Natural killer cell (primary cell): ENCODE measurements around the gene HPDL. TPM values are rescaled to one million over a fixed set of nuclear protein-coding genes. Genes with fewer than 3 reads are reported as not detected.
A peak's percentile ranks its signal among the peaks of the same experiment; 100 is the strongest.
"Not testable (repeated sequence)": the region's sequence is repeated elsewhere in the genome, so short reads cannot be mapped to it uniquely, and the experiment has no call there.

ENCODE experiments used
- ATAC-seq, 3 donors: fragments of 150-1000 bp in 2 of 3; fragments of 200-7000 bp in 1 of 3; cut with Tn5 transposase; 1 replicate in 1 of 3; 2 replicates in 2 of 3; pipeline ENCODE4 v1.10.0; 2021; ENCODE audit warnings: mild to moderate bottlenecking in 2 of 3, moderate library complexity in 2 of 3
- DNase-seq, 2 donors: peaks; one replicate each; pipeline versions ENCODE4 v3.0.0 to v3.0.0-alpha.2; 2013 to 2021; ENCODE audit warnings: mixed read lengths in 1 of 2
- H3K27ac ChIP-seq: one replicate; pipeline ENCODE4 v1.5.1; 2013; ENCODE audit warnings: mild to moderate bottlenecking, low read length
- H3K27me3 ChIP-seq: one replicate; pipeline ENCODE4 v1.6.1; 2013; ENCODE audit warnings: low read length; ENCODE audit not compliant: control insufficient read depth, insufficient read depth
- H3K36me3 ChIP-seq: one replicate; pipeline ENCODE4 v1.6.1; 2013; ENCODE audit warnings: low read length; ENCODE audit not compliant: control insufficient read depth, insufficient read depth
- H3K4me1 ChIP-seq: one replicate; pipeline ENCODE4 v1.6.1; 2013; ENCODE audit warnings: low read length; ENCODE audit not compliant: control insufficient read depth, insufficient read depth
- H3K4me3 ChIP-seq: one replicate; pipeline ENCODE4 v1.5.1; 2013; ENCODE audit warnings: low read length
- H3K9me3 ChIP-seq: one replicate; pipeline ENCODE4 v1.6.1; 2013; ENCODE audit warnings: low read length; ENCODE audit not compliant: control insufficient read depth, insufficient read depth
- H3K27ac Mint-ChIP-seq, 2 donors: one replicate each; pipeline ENCODE4 v1.8.0; 2022; ENCODE audit warnings: mild to moderate bottlenecking in 2 of 2, mixed read lengths in 2 of 2, moderate library complexity in 1 of 2
- H3K27me3 Mint-ChIP-seq, 2 donors: one replicate each; pipeline ENCODE4 v1.8.0; 2022; ENCODE audit warnings: low read depth in 2 of 2, mixed read lengths in 2 of 2
- H3K36me3 Mint-ChIP-seq: one replicate; pipeline ENCODE4 v1.8.0; 2022; ENCODE audit warnings: mixed read lengths
- H3K4me1 Mint-ChIP-seq, 2 donors: one replicate each; pipeline ENCODE4 v1.8.0; 2022; ENCODE audit warnings: mixed read lengths in 2 of 2
- H3K4me3 Mint-ChIP-seq: one replicate; pipeline ENCODE4 v1.8.0; 2022; ENCODE audit warnings: mild to moderate bottlenecking, moderate library complexity, mixed read lengths
- H3K9me3 Mint-ChIP-seq, 2 donors: one replicate each; pipeline ENCODE4 v1.8.0; 2022; ENCODE audit warnings: mixed read lengths in 2 of 2
- CTCF ChIP-seq: fragments of 200-600 bp; IDR thresholded peaks from one replicate; pipeline ENCODE4 v1.8.0; 2022; ENCODE audit warnings: antibody characterized with exemption
- WGBS: methylation state at CpG from one replicate; pipeline ENCODE4 v1.1.7; 2013; ENCODE audit warnings: missing lambda C conversion rate; ENCODE audit not compliant: insufficient coverage; 5-methylcytosine and 5-hydroxymethylcytosine counted together
- intact Hi-C: fragments of 100-400 bp; cut with micrococcal nuclease; formaldehyde crosslinking; loops from one replicate; pipeline ENCODE4 v1.14.2; 2022
- total RNA-seq, 4 donors: library from RNA; stranded (reverse); fragments of 120-200 nt in 1 of 4; gene quantifications; one replicate each; pipeline versions ENCODE4 v1.2.3 to v1.2.4, GENCODE V29; 2013 to 2022

Gene HPDL
- total RNA-seq, result under 1 TPM in 2 of 3 donors, not detected in 1; 0.38 to 0.45 TPM
- 0.43 TPM for total RNA-seq (2013)

- H3K27ac ChIP-seq, result no peak within 1 kb of the TSS
- Mint-ChIP-seq H3K27me3 (no peaks in the 10 kb centered on the region), H3K4me1 (no peaks in the 10 kb centered on the region), H3K27ac (peak within 1 kb of the TSS in 1 of 2 donors; percentile 54), H3K9me3 (no peaks in the 10 kb centered on the region), H3K36me3 (no peaks in the 10 kb centered on the region), H3K4me3 (peak within 1 kb of the TSS; percentile 83)
- DNase-seq, result peak in 1 of 2 donors; percentile 73
- peak; percentile 76 to 91 (median 81) for ATAC-seq
- peaks cover 7% of the 10 kb centered on the region for H3K36me3 ChIP-seq
- TF ChIP-seq CTCF, result no peak
- H3K9me3 ChIP-seq, result no peaks in the 10 kb centered on the region
- intact Hi-C loops, result no loop called here
- WGBS, result 10% methylated on average over 96 of the region's 96 CpGs
- peaks cover 16% of the 10 kb centered on the region for H3K4me1 ChIP-seq
- H3K4me3 ChIP-seq, result peak within 1 kb of the TSS; percentile 62
- no peaks in the 10 kb centered on the region for H3K27me3 ChIP-seq
These were observed at the start of gene HPDL for GRCh38 chr1:45326627-45327623. Gene HPDL, plus strand, starts transcription at chr1:45326895. Its CDS starts 254 bp downstream, at chr1:45327149.

- no peak overlapping the region for H3K4me3 Mint-ChIP-seq
- no peak for TF ChIP-seq CTCF
- no peaks in the 10 kb centered on the region for H3K27me3 ChIP-seq
- no peaks in the 10 kb centered on the region for H3K4me1 Mint-ChIP-seq
- peaks cover 0 to 20% of the 10 kb centered on the region in 2 donors for H3K27me3 Mint-ChIP-seq
- DNase-seq, result no peak
- no peak overlapping the region for H3K27ac ChIP-seq
- H3K36me3 ChIP-seq, result no peaks in the 10 kb centered on the region
- ATAC-seq, result no peak
- intact Hi-C loops, result no loop called here
- H3K4me3 ChIP-seq, result no peak overlapping the region
- H3K9me3 ChIP-seq, result no peaks in the 10 kb centered on the region
- H3K4me1 ChIP-seq, result no peaks in the 10 kb centered on the region
- H3K9me3 Mint-ChIP-seq, result no peaks in the 10 kb centered on the region
- H3K27ac Mint-ChIP-seq, result no peak overlapping the region
- WGBS, result 16% methylated on average over 1 of the region's 3 CpGs
- H3K36me3 Mint-ChIP-seq, result no peaks in the 10 kb centered on the region
These were observed 44.3 kb upstream of the HPDL start for GRCh38 chr1:45282351-45282750.

GRCh38 chr1:45284858-45285257 lies 41.8 kb upstream of the HPDL start:
- H3K4me3 ChIP-seq, H3K27ac Mint-ChIP-seq, H3K4me3 Mint-ChIP-seq, intact Hi-C loops, H3K4me1 Mint-ChIP-seq, H3K36me3 Mint-ChIP-seq, H3K27me3 ChIP-seq, H3K36me3 ChIP-seq, H3K4me1 ChIP-seq, H3K9me3 Mint-ChIP-seq, ATAC-seq, DNase-seq, H3K27ac ChIP-seq, H3K9me3 ChIP-seq: not testable (repeated sequence)
- WGBS, result 90% methylated on average over 9 of the region's 9 CpGs
- peaks cover 0 to 16% of the 10 kb centered on the region in 2 donors for H3K27me3 Mint-ChIP-seq

DNA sequence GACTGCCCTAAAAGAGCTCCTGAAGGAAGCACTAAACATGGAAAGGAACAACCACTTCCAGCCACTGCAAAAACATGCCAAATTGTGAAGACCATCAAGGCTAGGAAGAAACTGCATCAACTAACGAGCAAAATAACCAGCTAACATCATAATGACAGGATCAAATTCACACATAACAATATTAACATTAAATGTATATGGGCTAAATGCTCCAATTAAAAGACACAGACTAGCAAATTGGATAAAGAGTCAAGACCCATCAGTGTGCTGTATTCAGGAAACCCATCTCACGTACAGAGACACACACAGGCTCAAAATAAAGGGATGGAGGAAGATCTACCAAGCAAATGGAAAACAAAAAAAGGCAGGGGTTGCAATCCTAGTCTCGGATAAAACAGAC lies 40.2 kb upstream of the HPDL start:
- H3K27me3 ChIP-seq, intact Hi-C loops, H3K4me3 ChIP-seq, H3K9me3 Mint-ChIP-seq, H3K4me1 ChIP-seq, H3K4me1 Mint-ChIP-seq, H3K36me3 ChIP-seq, H3K4me3 Mint-ChIP-seq, H3K9me3 ChIP-seq, H3K27ac Mint-ChIP-seq, ATAC-seq, H3K27ac ChIP-seq, DNase-seq, H3K36me3 Mint-ChIP-seq: not testable (repeated sequence)
- WGBS, result no CpG with 5 or more reads among the region's 3 CpGs
- H3K27me3 Mint-ChIP-seq, result peaks cover 0 to 12% of the 10 kb centered on the region in 2 donors

DNA sequence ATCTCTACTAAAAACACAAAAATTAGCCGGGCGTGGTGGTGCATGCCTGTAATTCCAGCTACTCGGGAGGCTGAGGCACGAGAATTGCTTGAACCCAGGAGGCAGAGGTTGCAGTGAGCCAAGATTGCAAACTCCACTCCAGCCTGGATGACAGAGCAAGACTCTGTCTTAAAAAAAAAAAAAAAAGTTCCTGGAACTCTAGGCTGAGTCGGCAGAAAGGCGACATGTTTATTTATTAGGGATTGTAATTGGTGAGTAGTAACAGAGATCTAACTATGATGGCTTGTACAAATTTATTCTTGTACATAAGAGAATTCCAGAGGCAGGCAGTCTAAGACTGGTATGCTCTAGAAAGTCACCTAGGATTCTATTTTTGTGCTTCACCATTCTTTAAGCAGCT lies 35.7 kb upstream of the HPDL start:
- H3K4me3 Mint-ChIP-seq, H3K9me3 Mint-ChIP-seq, ATAC-seq, intact Hi-C loops, H3K27me3 Mint-ChIP-seq, DNase-seq, H3K36me3 ChIP-seq, H3K9me3 ChIP-seq, H3K4me3 ChIP-seq, H3K4me1 ChIP-seq, H3K27ac ChIP-seq, H3K27ac Mint-ChIP-seq, H3K27me3 ChIP-seq, H3K36me3 Mint-ChIP-seq, H3K4me1 Mint-ChIP-seq: not testable (repeated sequence)
- WGBS, result 80% methylated on average over 6 of the region's 6 CpGs
